ENCODE measurements around the gene CDK17. TPM values are rescaled to one million over a fixed set of nuclear protein-coding genes. Genes with fewer than 3 reads are reported as not detected.

CDK17 gene
- total and polyA plus RNA-seq, 2 of the 8 experiments (the other 6 are each of a cell fraction or from before 2014, with no cell fraction given): 5.8 to 20.0 TPM

DNA sequence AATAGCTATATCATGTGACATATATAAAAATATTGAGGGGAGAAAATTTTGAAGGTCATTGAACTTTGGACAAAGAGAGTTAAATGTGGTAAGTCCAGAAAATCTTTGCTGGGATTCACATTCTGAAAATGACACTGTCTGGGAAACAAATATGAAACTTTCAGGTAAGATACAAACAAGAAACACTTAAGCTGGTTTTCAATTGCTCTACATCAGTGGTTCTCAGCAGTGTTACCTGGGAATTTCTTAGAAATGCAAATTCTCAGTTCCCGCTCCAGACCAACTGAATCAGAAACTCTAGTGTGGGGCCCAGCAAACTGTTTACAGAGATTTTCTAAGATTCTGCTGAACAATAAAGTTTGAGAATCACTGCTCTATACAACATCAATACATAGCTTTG lies 3.6 kb upstream of the CDK17 start (continued):
- TF ChIP-seq, protein P1, sequence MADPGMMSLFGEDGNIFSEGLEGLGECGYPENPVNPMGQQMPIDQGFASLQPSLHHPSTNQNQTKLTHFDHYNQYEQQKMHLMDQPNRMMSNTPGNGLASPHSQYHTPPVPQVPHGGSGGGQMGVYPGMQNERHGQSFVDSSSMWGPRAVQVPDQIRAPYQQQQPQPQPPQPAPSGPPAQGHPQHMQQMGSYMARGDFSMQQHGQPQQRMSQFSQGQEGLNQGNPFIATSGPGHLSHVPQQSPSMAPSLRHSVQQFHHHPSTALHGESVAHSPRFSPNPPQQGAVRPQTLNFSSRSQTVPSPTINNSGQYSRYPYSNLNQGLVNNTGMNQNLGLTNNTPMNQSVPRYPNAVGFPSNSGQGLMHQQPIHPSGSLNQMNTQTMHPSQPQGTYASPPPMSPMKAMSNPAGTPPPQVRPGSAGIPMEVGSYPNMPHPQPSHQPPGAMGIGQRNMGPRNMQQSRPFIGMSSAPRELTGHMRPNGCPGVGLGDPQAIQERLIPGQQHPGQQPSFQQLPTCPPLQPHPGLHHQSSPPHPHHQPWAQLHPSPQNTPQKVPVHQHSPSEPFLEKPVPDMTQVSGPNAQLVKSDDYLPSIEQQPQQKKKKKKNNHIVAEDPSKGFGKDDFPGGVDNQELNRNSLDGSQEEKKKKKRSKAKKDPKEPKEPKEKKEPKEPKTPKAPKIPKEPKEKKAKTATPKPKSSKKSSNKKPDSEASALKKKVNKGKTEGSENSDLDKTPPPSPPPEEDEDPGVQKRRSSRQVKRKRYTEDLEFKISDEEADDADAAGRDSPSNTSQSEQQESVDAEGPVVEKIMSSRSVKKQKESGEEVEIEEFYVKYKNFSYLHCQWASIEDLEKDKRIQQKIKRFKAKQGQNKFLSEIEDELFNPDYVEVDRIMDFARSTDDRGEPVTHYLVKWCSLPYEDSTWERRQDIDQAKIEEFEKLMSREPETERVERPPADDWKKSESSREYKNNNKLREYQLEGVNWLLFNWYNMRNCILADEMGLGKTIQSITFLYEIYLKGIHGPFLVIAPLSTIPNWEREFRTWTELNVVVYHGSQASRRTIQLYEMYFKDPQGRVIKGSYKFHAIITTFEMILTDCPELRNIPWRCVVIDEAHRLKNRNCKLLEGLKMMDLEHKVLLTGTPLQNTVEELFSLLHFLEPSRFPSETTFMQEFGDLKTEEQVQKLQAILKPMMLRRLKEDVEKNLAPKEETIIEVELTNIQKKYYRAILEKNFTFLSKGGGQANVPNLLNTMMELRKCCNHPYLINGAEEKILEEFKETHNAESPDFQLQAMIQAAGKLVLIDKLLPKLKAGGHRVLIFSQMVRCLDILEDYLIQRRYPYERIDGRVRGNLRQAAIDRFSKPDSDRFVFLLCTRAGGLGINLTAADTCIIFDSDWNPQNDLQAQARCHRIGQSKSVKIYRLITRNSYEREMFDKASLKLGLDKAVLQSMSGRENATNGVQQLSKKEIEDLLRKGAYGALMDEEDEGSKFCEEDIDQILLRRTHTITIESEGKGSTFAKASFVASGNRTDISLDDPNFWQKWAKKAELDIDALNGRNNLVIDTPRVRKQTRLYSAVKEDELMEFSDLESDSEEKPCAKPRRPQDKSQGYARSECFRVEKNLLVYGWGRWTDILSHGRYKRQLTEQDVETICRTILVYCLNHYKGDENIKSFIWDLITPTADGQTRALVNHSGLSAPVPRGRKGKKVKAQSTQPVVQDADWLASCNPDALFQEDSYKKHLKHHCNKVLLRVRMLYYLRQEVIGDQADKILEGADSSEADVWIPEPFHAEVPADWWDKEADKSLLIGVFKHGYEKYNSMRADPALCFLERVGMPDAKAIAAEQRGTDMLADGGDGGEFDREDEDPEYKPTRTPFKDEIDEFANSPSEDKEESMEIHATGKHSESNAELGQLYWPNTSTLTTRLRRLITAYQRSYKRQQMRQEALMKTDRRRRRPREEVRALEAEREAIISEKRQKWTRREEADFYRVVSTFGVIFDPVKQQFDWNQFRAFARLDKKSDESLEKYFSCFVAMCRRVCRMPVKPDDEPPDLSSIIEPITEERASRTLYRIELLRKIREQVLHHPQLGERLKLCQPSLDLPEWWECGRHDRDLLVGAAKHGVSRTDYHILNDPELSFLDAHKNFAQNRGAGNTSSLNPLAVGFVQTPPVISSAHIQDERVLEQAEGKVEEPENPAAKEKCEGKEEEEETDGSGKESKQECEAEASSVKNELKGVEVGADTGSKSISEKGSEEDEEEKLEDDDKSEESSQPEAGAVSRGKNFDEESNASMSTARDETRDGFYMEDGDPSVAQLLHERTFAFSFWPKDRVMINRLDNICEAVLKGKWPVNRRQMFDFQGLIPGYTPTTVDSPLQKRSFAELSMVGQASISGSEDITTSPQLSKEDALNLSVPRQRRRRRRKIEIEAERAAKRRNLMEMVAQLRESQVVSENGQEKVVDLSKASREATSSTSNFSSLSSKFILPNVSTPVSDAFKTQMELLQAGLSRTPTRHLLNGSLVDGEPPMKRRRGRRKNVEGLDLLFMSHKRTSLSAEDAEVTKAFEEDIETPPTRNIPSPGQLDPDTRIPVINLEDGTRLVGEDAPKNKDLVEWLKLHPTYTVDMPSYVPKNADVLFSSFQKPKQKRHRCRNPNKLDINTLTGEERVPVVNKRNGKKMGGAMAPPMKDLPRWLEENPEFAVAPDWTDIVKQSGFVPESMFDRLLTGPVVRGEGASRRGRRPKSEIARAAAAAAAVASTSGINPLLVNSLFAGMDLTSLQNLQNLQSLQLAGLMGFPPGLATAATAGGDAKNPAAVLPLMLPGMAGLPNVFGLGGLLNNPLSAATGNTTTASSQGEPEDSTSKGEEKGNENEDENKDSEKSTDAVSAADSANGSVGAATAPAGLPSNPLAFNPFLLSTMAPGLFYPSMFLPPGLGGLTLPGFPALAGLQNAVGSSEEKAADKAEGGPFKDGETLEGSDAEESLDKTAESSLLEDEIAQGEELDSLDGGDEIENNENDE (IDR thresholded peaks at IDR 0.05; ENCODE audit: insufficient replicate concordance, low read length): no peak
- TF ChIP-seq TEAD4 (IDR thresholded peaks at IDR 0.05; ENCODE audit: low read depth, low read length) (no peak), SP4 (IDR thresholded peaks at IDR 0.05; ENCODE audit: low read length) (no peak), TCF12 (IDR thresholded peaks at IDR 0.05; ENCODE audit: low read depth, low read length) (no peak), EP300 (IDR thresholded peaks at IDR 0.05; ENCODE audit: borderline replicate concordance in 1 of 2, low read depth in 2 of 2, low read length in 2 of 2) (no peak)
